PC-9 (cell line): Measurements from ENCODE around the gene ITPKC. TPM values are rescaled to one million over a fixed set of nuclear protein-coding genes. Genes with fewer than 3 reads are reported as not detected.

Source experiments
- Bru-seq: library from RNA; stranded (reverse); fragments of 400-500 nt; gene quantifications from one replicate; lab custom pipeline; 2021; lab: Mats Ljungman, UMichigan
- BruChase-seq, 2 experiments: library from RNA; stranded (reverse); fragments of 400-500 nt; gene quantifications; one replicate each; lab custom pipeline; 2021; lab: Mats Ljungman, UMichigan
- BruUV-seq: library from RNA; stranded (reverse); fragments of 400-500 nt; replicated peaks from 2 replicates; lab custom pipeline; 2021; lab: Mats Ljungman, UMichigan
- CTCF ChIA-PET: fragments of 300-600 bp; sonication (Branson Sonifier 250); formaldehyde crosslinking; loops from one replicate; lab custom pipeline; 2022; ENCODE audit warnings: antibody characterized with exemption; lab: Charles Lee
- POLR2A ChIA-PET: fragments of 300-600 bp; sonication (Branson Sonifier 250); formaldehyde crosslinking; loops from one replicate; lab custom pipeline; 2022; ENCODE audit warnings: antibody characterized with exemption; ENCODE audit not compliant: unreplicated experiment; lab: Charles Lee
- DNase-seq, 2 experiments: peaks; one replicate each; pipeline versions ENCODE4 v3.0.0 to v3.0.0-alpha.2; 2015 to 2022; ENCODE audit warnings: mixed read lengths in 1 of 2
- H2AFZ ChIP-seq: fragments of 200-600 bp; sonication (generic); 2 replicates; pipeline ENCODE4 v1.8.1; 2017; ENCODE audit warnings: antibody characterized with exemption
- H3F3A ChIP-seq: fragments of 200-600 bp; sonication (generic); 2 replicates; pipeline ENCODE4 v1.8.1; 2017; ENCODE audit warnings: antibody characterized with exemption, mild to moderate bottlenecking, low read depth; ENCODE audit not compliant: insufficient read depth
- H3K27ac ChIP-seq: fragments of 200-600 bp; sonication (generic); 2 replicates; pipeline ENCODE4 v1.6.1; 2016; ENCODE audit warnings: mixed run types
- H3K27me3 ChIP-seq: fragments of 200-600 bp; sonication (generic); 2 replicates; pipeline ENCODE4 v1.6.1; 2016; ENCODE audit warnings: low read depth, mixed run types; ENCODE audit not compliant: insufficient read depth
- H3K36me3 ChIP-seq: fragments of 200-600 bp; sonication (generic); 2 replicates; pipeline ENCODE4 v1.6.1; 2016; ENCODE audit warnings: low read depth, mixed run types
- H3K4me1 ChIP-seq: fragments of 200-600 bp; sonication (generic); replicated peaks from 2 replicates; pipeline ENCODE4 v1.6.1; 2016; ENCODE audit warnings: mixed run types; ENCODE audit not compliant: insufficient read depth
- H3K4me2 ChIP-seq: fragments of 200-600 bp; sonication (generic); 2 replicates; pipeline ENCODE4 v1.6.1; 2017; ENCODE audit warnings: mixed run types
- H3K4me3 ChIP-seq: fragments of 200-600 bp; sonication (generic); 2 replicates; pipeline ENCODE4 v1.6.1; 2016; ENCODE audit warnings: mixed run types
- H3K79me2 ChIP-seq: fragments of 200-600 bp; sonication (generic); 2 replicates; pipeline ENCODE4 v1.6.1; 2017; ENCODE audit warnings: low read depth, mixed run types
- H3K9me2 ChIP-seq: fragments of 200-600 bp; sonication (generic); 2 replicates; pipeline ENCODE4 v1.8.1; 2017; ENCODE audit warnings: mild to moderate bottlenecking; ENCODE audit not compliant: insufficient read depth
- H3K9me3 ChIP-seq: fragments of 200-600 bp; sonication (generic); 2 replicates; pipeline ENCODE4 v1.8.1; 2016; ENCODE audit warnings: low read depth; ENCODE audit not compliant: insufficient read depth
- H4K20me1 ChIP-seq: fragments of 200-600 bp; sonication (generic); 2 replicates; pipeline ENCODE4 v1.8.1; 2017; ENCODE audit not compliant: insufficient read depth
- EZH2 ChIP-seq: fragments of 200-600 bp; sonication (generic); IDR thresholded peaks from 2 replicates; pipeline ENCODE4 v1.8.0; 2017; ENCODE audit warnings: antibody characterized with exemption, low read depth
- intact Hi-C: fragments of 100-400 bp; cut with micrococcal nuclease; formaldehyde crosslinking; loops from one replicate; pipeline ENCODE4 v1.10.0; 2022; ENCODE audit not compliant: unreplicated experiment
- long read RNA-seq: library from polyadenylated mRNA; stranded (forward); transcript quantifications from one replicate; pipeline ENCODE4 v2.0.0, GENCODE V29; 2022
- total RNA-seq: library from RNA; stranded (reverse); gene quantifications from 2 replicates; pipeline ENCODE4 v1.2.3, GENCODE V29; 2021
- TF ChIP-seq, protein P1 (sequence below): fragments of 200-600 bp; sonication (generic); conservative IDR thresholded peaks from 2 replicates; pipeline ENCODE4 v1.6.1; 2017; ENCODE audit warnings: mixed run types, antibody characterized with exemption, mild to moderate bottlenecking, moderate library complexity

Gene ITPKC
- total RNA-seq (17.6 and 22.1 TPM in 2 replicates), Bru-seq, nascent RNA (percentile 77 among the genes with signal in this experiment), BruChase-seq, experiment 1, labeled RNA remaining after a 2-hour chase (percentile 83 among the genes with signal in this experiment), BruChase-seq, experiment 2, labeled RNA remaining after a 6-hour chase (percentile 78 among the genes with signal in this experiment)
- long read RNA-seq, transcript ITPKC-201 (7 exons, 3,385 nt), result major isoform, 25 of 36 reads
- long read RNA-seq, partial matches to known transcripts, result 2 of 36 reads
- long read RNA-seq, other reads (novel, unspliced or antisense), result 9 of 36 reads

DNA sequence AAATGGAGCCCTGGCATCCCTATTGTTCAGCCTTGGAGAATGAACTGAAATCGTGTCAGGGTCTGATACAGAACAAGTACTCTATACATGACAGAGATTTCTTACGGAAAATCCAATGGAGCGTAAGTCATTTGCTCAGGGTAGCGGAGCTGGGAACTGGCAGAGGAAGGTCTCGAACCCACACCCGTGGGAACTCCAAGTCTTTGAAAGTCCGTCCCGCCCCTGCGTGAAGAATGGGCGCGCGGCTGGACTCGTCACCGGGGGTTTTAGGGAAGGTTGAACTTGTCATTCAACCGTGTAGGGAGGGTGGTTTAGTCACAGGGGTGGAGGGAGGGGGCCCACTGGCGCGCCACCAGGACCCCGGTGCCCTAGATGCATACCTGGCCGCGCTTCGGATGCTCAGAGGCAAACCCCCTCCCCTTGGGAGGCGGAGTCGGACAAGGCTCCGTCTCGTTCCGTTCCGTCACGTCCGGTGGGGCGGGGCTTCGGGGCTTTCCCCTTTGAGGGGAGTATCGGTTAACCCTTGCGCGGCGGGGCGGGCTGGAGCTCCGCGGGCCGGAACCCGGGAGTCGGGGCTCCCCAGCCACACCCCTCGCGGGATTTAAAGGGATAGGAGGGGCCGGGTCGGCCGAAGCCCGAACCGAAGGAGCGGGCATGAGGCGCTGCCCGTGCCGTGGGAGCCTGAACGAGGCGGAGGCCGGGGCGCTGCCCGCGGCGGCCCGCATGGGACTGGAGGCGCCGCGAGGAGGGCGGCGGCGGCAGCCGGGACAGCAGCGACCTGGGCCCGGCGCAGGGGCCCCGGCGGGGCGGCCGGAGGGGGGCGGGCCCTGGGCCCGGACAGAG is at the start of gene ITPKC, which contains the start of gene COQ8B:
Gene ITPKC (plus strand): TSS at position 631 of the 843 bp plus-strand sequence. CDS start 24 bp downstream, at position 655.
Gene COQ8B (minus strand): TSS at position 405 of the 843 bp plus-strand sequence. CDS start 2,254 bp downstream, outside the sequence.
- Histone ChIP-seq H3K4me3 (peak within 1 kb of the TSS; percentile 75), H3F3A (peaks cover 27% of the 10 kb centered on the region), H3K27ac (peak within 1 kb of the TSS; percentile 99), H3K4me2 (peak within 1 kb of the TSS; percentile 98), H3K4me1 (peaks cover 26% of the 10 kb centered on the region), H4K20me1 (peaks cover 9% of the 10 kb centered on the region), H3K27me3 (no peaks in the 10 kb centered on the region), H3K79me2 (peaks cover 46% of the 10 kb centered on the region), H3K9me2 (no peaks in the 10 kb centered on the region), H2AFZ (no peak within 1 kb of the TSS), H3K9me3 (no peaks in the 10 kb centered on the region), H3K36me3 (peaks cover 13% of the 10 kb centered on the region; the same call in 1 of the 2 replicates)
- TF ChIP-seq EZH2, result no peak
- TF ChIP-seq, protein P1, sequence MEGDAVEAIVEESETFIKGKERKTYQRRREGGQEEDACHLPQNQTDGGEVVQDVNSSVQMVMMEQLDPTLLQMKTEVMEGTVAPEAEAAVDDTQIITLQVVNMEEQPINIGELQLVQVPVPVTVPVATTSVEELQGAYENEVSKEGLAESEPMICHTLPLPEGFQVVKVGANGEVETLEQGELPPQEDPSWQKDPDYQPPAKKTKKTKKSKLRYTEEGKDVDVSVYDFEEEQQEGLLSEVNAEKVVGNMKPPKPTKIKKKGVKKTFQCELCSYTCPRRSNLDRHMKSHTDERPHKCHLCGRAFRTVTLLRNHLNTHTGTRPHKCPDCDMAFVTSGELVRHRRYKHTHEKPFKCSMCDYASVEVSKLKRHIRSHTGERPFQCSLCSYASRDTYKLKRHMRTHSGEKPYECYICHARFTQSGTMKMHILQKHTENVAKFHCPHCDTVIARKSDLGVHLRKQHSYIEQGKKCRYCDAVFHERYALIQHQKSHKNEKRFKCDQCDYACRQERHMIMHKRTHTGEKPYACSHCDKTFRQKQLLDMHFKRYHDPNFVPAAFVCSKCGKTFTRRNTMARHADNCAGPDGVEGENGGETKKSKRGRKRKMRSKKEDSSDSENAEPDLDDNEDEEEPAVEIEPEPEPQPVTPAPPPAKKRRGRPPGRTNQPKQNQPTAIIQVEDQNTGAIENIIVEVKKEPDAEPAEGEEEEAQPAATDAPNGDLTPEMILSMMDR, result no peak
- TSS peak; percentile 80 for BruUV-seq
- POLR2A ChIA-PET, result interaction anchor here (0.5 to 1.9 kb wide), 6 partner anchors 10 to 547 kb away, joined by 3 to 11 read pairs (median 7); partner anchors contain the start of genes ACTMAP and RAB4B
- CTCF ChIA-PET, result interaction anchor here (0.6 kb wide), 1 partner anchor 296 kb away, joined by 4 read pairs; no protein-coding TSS in a partner anchor
- intact Hi-C loops, result loop anchor here (1.0 to 5.0 kb wide), 6 partner anchors 34 to 511 kb away; partner anchors contain the start of genes ACTMAP and SERTAD1
- peak; percentile 94 to 99 for DNase-seq

GRCh38 chr19:40667602-40668001 is 49.3 kb upstream of the ITPKC start:
- H3K36me3 ChIP-seq, result 0 out of 2 replicates have a peak, but pooled peaks cover 6% of the 10 kb centered on the region
- H3K9me2 ChIP-seq, result no peaks in the 10 kb centered on the region
- TF ChIP-seq, protein P1, result no peak
- TF ChIP-seq EZH2, result no peak
- peaks cover 34% of the 10 kb centered on the region for H3K4me1 ChIP-seq
- no peak overlapping the region for H2AFZ ChIP-seq
- POLR2A ChIA-PET, result no interaction called here
- no peaks in the 10 kb centered on the region for H3K9me3 ChIP-seq
- H3K79me2 ChIP-seq, result no peaks in the 10 kb centered on the region
- CTCF ChIA-PET, result no interaction called here
- H3K4me3 ChIP-seq, result no peak overlapping the region
- intact Hi-C loops, result loop anchor here (10.0 kb wide), 1 partner anchor 907 kb away; the partner anchor contains the start of gene CEACAM21
- no peak for DNase-seq
- no peak overlapping the region for H3K27ac ChIP-seq
- no peaks in the 10 kb centered on the region for H4K20me1 ChIP-seq
- no TSS peak for BruUV-seq
- peaks cover 26% of the 10 kb centered on the region for H3F3A ChIP-seq
- H3K27me3 ChIP-seq, result no peaks in the 10 kb centered on the region
- H3K4me2 ChIP-seq, result no peak overlapping the region
